ENCODE measurements around the gene RSF1. TPM values are rescaled to one million over a fixed set of nuclear protein-coding genes. Genes with fewer than 3 reads are reported as not detected.

Gene RSF1
- total RNA-seq, 1 experiment from 2014 or later: 43.1 TPM

GRCh38 chr11:77789061-77789730 is 31.3 kb downstream of the RSF1 start (continued):
- TF ChIP-seq RAD21 (IDR thresholded peaks at IDR 0.05; ENCODE audit: low read depth) (no peak), CBX3 (IDR thresholded peaks at IDR 0.05; ENCODE audit: low read depth) (no peak), EGR1 (IDR thresholded peaks at IDR 0.05; ENCODE audit: low read depth) (no peak), MAX (IDR thresholded peaks at IDR 0.05) (no peak), ATF3 (IDR thresholded peaks at IDR 0.05) (no peak), POLR2A (IDR thresholded peaks at IDR 0.05; ENCODE audit: borderline replicate concordance, extremely low read depth, insufficient read depth, insufficient read length) (no peak), TCF7L2 (IDR thresholded peaks at IDR 0.05; ENCODE audit: borderline replicate concordance, extremely low read depth, insufficient read depth, insufficient read length) (no peak), ZBTB33 (IDR thresholded peaks at IDR 0.05; ENCODE audit: extremely low read depth, insufficient replicate concordance, low read length) (no peak), ZNF274 (IDR thresholded peaks at IDR 0.05; ENCODE audit: low read depth, low read length) (no peak)

GRCh38 chr11:77784572-77784971 is 36.0 kb downstream of the RSF1 start:
- Histone ChIP-seq H3K9ac (ENCODE audit: low read length) (no peak overlapping the region), H3K9me3 (ENCODE audit: control insufficient read depth in 1 of 2, insufficient read depth in 1 of 2, low read depth in 1 of 2, low read length in 2 of 2) (no peaks in the 10 kb centered on the region), H3K79me2 (ENCODE audit: insufficient read depth, low read length) (peaks cover 49% of the 10 kb centered on the region), H2AFZ (ENCODE audit: low read depth, low read length, poor library complexity, severe bottlenecking) (no peak overlapping the region), H3K4me2 (ENCODE audit: low read length) (no peak overlapping the region), H3K27ac (ENCODE audit: low read depth, low read length) (no peak overlapping the region), H3K36me3 (ENCODE audit: control insufficient read depth in 1 of 2, insufficient read depth in 2 of 2, low read length in 2 of 2) (no peaks in the 10 kb centered on the region), H3K27me3 (ENCODE audit: insufficient read depth, low read length) (no peaks in the 10 kb centered on the region), H3K9me2 (ENCODE audit: insufficient read depth) (no peaks in the 10 kb centered on the region), H3K4me1 (ENCODE audit: control insufficient read depth in 1 of 2, insufficient read depth in 2 of 2, low read length in 2 of 2) (no peaks in the 10 kb centered on the region), H3K4me3 (replicated peaks in 1 of 2; ENCODE audit: low read depth in 1 of 2, low read length in 2 of 2) (no peak overlapping the region), H4K20me1 (ENCODE audit: insufficient read depth) (peaks cover 11% of the 10 kb centered on the region)
- DNase-seq (ENCODE audit: low read depth, low spot score) (no peak), ATAC-seq (no peak)
- no TSS peak for BruUV-seq (replicated peaks)
- TF ChIP-seq SP1 (IDR thresholded peaks at IDR 0.05; ENCODE audit: low read depth): no peak
- no peak for TF ChIP-seq EZH2phosphoT487 (IDR thresholded peaks at IDR 0.05; ENCODE audit: borderline replicate concordance)
- no peak for TF ChIP-seq JUND (IDR thresholded peaks at IDR 0.05)
- no peak for TF ChIP-seq SIN3A (IDR thresholded peaks at IDR 0.05; ENCODE audit: low read depth)
- TF ChIP-seq ZNF274 (IDR thresholded peaks at IDR 0.05; ENCODE audit: low read depth, low read length): no peak
- ChIA-PET CTCF (no interaction called here), POLR2A (no interaction called here), RAD21 (ENCODE audit: low non-redundant PET in 1 of 2, low total read pairs in 2 of 2, uncharacterized antibody in 2 of 2, unreplicated experiment in 2 of 2) (no interaction called here)
- intact Hi-C loops (cut with micrococcal nuclease): no loop called here

All from HCT116 (cell line).